CD4-positive, CD25-positive, alpha-beta regulatory T cell (primary cell): Measurements from ENCODE around the gene MEGF11. TPM values are rescaled to one million over a fixed set of nuclear protein-coding genes. Genes with fewer than 3 reads are reported as not detected.

ENCODE experiments used
- ATAC-seq, 2 donors: fragments of 150-1000 bp; cut with Tn5 transposase; one replicate each; pipeline ENCODE4 v1.10.0; 2021; ENCODE audit warnings: low read depth in 2 of 2, moderate number of reproducible peaks in 2 of 2, moderate library complexity in 1 of 2
- DNase-seq, 3 donors: peaks; one replicate each; pipeline versions ENCODE4 v3.0.0 to v3.0.0-alpha.2; 2012 to 2022; ENCODE audit warnings: mixed read lengths in 1 of 3
- H3K27ac ChIP-seq: one replicate; pipeline ENCODE4 v1.7.0; 2013; ENCODE audit warnings: mild to moderate bottlenecking, low read length; ENCODE audit not compliant: insufficient read depth, poor library complexity, severe bottlenecking
- H3K27me3 ChIP-seq: one replicate; pipeline ENCODE4 v1.7.0; 2013; ENCODE audit warnings: low read length; ENCODE audit not compliant: control insufficient read depth, insufficient read depth
- H3K36me3 ChIP-seq: one replicate; pipeline ENCODE4 v1.7.0; 2013; ENCODE audit warnings: mild to moderate bottlenecking, low read length, moderate library complexity; ENCODE audit not compliant: control insufficient read depth, insufficient read depth
- H3K4me1 ChIP-seq: 2 replicates; pipeline ENCODE4 v1.7.0; 2013; ENCODE audit warnings: mild to moderate bottlenecking, low read length; ENCODE audit not compliant: insufficient read depth, control insufficient read depth, poor library complexity, severe bottlenecking
- H3K4me3 ChIP-seq: one replicate; pipeline ENCODE4 v1.7.0; 2013; ENCODE audit warnings: low read depth, mild to moderate bottlenecking, low read length, moderate library complexity
- H3K9me3 ChIP-seq, 2 experiments: 1 replicate in 1 of 2; 2 replicates in 1 of 2; pipeline ENCODE4 v1.7.0; 2013; ENCODE audit warnings: low read length in 2 of 2, mild to moderate bottlenecking in 1 of 2, moderate library complexity in 1 of 2; ENCODE audit not compliant: control insufficient read depth in 2 of 2
- H3K27ac Mint-ChIP-seq, 3 donors: one replicate each; pipeline ENCODE4 v1.8.0; 2020 to 2022; ENCODE audit warnings: mild to moderate bottlenecking in 3 of 3, mixed read lengths in 3 of 3, moderate library complexity in 2 of 3
- H3K27me3 Mint-ChIP-seq: one replicate; pipeline ENCODE4 v1.8.0; 2022; ENCODE audit warnings: mild to moderate bottlenecking, mixed read lengths
- H3K36me3 Mint-ChIP-seq: one replicate; pipeline ENCODE4 v1.8.0; 2020; ENCODE audit warnings: mixed read lengths
- H3K4me1 Mint-ChIP-seq, 4 donors: one replicate each; pipeline ENCODE4 v1.8.0; 2020 to 2022; ENCODE audit warnings: mixed read lengths in 4 of 4, mild to moderate bottlenecking in 1 of 4
- H3K4me3 Mint-ChIP-seq, 4 donors: one replicate each; pipeline ENCODE4 v1.8.0; 2020 to 2022; ENCODE audit warnings: mild to moderate bottlenecking in 4 of 4, mixed read lengths in 4 of 4, moderate library complexity in 3 of 4
- H3K9me3 Mint-ChIP-seq, 7 donors: one replicate each; pipeline ENCODE4 v1.8.0; 2020 to 2022; ENCODE audit warnings: mixed read lengths in 7 of 7, mild to moderate bottlenecking in 3 of 7, moderate library complexity in 2 of 7
- polyA plus RNA-seq, 4 donors: library from polyadenylated mRNA; unstranded; fragments of 300-500 nt; fragmentation: Illumina TruSeq; gene quantifications; one replicate each; pipeline ENCODE4 v1.2.3, GENCODE V29; 2021
- total RNA-seq: library from RNA; stranded (reverse); gene quantifications from one replicate; pipeline ENCODE4 v1.2.3, GENCODE V29; 2022

Gene MEGF11
- total and polyA plus RNA-seq, 5 donors from 2014 or later: 0.02 to 0.29 (median 0.21) TPM; not detected in 2

GRCh38 chr15:65901336-65901735 lies 352.2 kb downstream of the MEGF11 start:
- Mint-ChIP-seq H3K27me3 (no peaks in the 10 kb centered on the region), H3K27ac (no peak overlapping the region), H3K36me3 (peaks cover 47% of the 10 kb centered on the region), H3K9me3 (peaks cover 0 to 3% (median 0%) of the 10 kb centered on the region in 7 donors), H3K4me3 (no peak overlapping the region), H3K4me1 (peaks cover 4 to 16% (median 9%) of the 10 kb centered on the region in 4 donors)
- ATAC-seq (no peak), DNase-seq (no peak)
- Histone ChIP-seq H3K4me3 (no peak overlapping the region), H3K9me3 (no peaks in the 10 kb centered on the region), H3K36me3 (peaks cover 37% of the 10 kb centered on the region), H3K27me3 (no peaks in the 10 kb centered on the region), H3K4me1 (no peaks in the 10 kb centered on the region), H3K27ac (no peak overlapping the region)

DNA sequence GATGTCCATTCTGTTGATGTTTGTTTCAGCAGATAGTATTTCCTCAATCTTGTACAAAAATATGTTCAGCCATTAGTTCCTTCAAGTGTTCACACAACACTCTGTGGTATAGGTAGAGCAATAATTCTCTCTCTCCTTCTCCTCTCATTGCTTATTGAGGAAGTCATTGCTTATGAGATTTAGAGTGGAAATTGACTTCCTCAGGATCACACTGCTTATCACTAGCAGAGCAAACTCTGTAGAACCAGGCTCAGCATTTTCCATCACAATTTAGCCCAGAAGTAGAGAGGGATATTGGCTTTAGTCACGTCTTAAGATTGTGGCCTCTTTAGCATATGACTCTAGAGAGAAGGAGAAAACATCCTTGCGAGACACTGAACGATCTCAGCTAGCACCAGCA lies 353.1 kb downstream of the MEGF11 start:
- no peak overlapping the region for H3K27ac Mint-ChIP-seq
- Histone ChIP-seq H3K36me3 (peaks cover 33% of the 10 kb centered on the region), H3K4me3 (no peak overlapping the region), H3K27me3 (no peaks in the 10 kb centered on the region), H3K27ac (no peak overlapping the region), H3K4me1 (no peaks in the 10 kb centered on the region), H3K9me3 (no peaks in the 10 kb centered on the region)
- no peaks in the 10 kb centered on the region for H3K9me3 Mint-ChIP-seq
- H3K4me1 Mint-ChIP-seq: peaks cover 4 to 19% (median 10%) of the 10 kb centered on the region in 4 donors
- DNase-seq (no peak), ATAC-seq (no peak)
- no peaks in the 10 kb centered on the region for H3K27me3 Mint-ChIP-seq
- peaks cover 47% of the 10 kb centered on the region for H3K36me3 Mint-ChIP-seq
- no peak overlapping the region for H3K4me3 Mint-ChIP-seq

DNA sequence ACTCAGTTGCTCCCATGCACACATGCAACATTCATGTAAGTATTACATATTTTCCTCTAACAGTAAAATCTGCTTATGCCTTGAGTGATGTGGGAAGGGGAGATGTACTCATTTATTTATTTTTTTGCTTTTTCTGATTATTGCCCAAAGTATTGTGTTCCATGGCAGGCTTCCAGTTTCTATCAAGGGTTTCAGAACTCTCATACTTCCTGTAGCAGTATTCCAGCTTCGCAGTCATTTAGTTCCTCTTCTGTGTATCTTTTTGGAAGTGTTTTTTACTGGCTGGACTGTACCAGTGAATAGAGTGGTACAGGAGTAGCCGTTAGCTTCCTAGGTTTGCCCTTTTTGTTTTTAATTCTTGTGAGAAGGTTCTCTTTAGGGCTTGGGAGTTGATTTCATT lies 357.3 kb downstream of the MEGF11 start:
- Histone ChIP-seq H3K4me3 (no peak overlapping the region), H3K9me3 (no peaks in the 10 kb centered on the region), H3K4me1 (no peaks in the 10 kb centered on the region), H3K36me3 (peaks cover 30% of the 10 kb centered on the region), H3K27ac (no peak overlapping the region), H3K27me3 (no peaks in the 10 kb centered on the region)
- H3K9me3 Mint-ChIP-seq: no peaks in the 10 kb centered on the region
- no peak overlapping the region for H3K4me3 Mint-ChIP-seq
- ATAC-seq (no peak), DNase-seq (no peak)
- H3K36me3 Mint-ChIP-seq: peaks cover 33% of the 10 kb centered on the region
- H3K4me1 Mint-ChIP-seq: peaks cover 8 to 20% (median 16%) of the 10 kb centered on the region in 4 donors
- H3K27ac Mint-ChIP-seq: no peak overlapping the region
- H3K27me3 Mint-ChIP-seq: no peaks in the 10 kb centered on the region

GRCh38 chr15:65893060-65893459 lies 360.5 kb downstream of the MEGF11 start:
- no peak overlapping the region for H3K27ac ChIP-seq
- no peaks in the 10 kb centered on the region for H3K27me3 ChIP-seq
- H3K9me3 Mint-ChIP-seq: no peaks in the 10 kb centered on the region
- no peak overlapping the region for H3K27ac Mint-ChIP-seq
- H3K4me3 Mint-ChIP-seq: no peak overlapping the region
- H3K4me1 Mint-ChIP-seq: peaks cover 28 to 43% (median 34%) of the 10 kb centered on the region in 4 donors
- ATAC-seq: no peak
- H3K36me3 Mint-ChIP-seq: peaks cover 34% of the 10 kb centered on the region
- peaks cover 8% of the 10 kb centered on the region for H3K4me1 ChIP-seq
- no peak for DNase-seq
- H3K4me3 ChIP-seq: no peak overlapping the region
- H3K9me3 ChIP-seq: no peaks in the 10 kb centered on the region
- no peaks in the 10 kb centered on the region for H3K27me3 Mint-ChIP-seq
- peaks cover 35% of the 10 kb centered on the region for H3K36me3 ChIP-seq

DNA sequence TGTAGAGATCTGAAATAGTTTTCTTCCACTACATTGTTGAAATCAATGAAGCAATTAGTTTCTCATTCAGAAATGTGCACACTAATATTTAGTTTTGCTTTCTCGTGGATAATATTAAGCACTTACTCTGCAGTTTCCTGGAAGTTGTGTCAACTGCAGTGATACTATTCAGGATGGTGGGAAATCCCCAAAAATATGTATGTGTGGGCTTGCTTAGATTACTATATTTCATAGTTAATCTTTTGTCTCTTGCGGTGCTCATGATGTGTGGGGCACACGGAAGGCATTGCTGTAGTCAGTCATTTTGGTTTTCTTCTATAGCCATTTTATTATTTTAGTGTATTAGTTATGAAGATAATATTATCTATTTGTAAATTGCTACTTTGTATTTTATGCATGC lies 364.6 kb downstream of the MEGF11 start:
- Histone ChIP-seq H3K36me3 (peaks cover 52% of the 10 kb centered on the region), H3K4me3 (no peak overlapping the region), H3K9me3 (no peaks in the 10 kb centered on the region), H3K27me3 (no peaks in the 10 kb centered on the region), H3K4me1 (peaks cover 18% of the 10 kb centered on the region), H3K27ac (peak overlapping the region; percentile 15)
- Mint-ChIP-seq H3K4me3 (peak overlapping the region in 2 of 4 donors; percentile 4 to 8), H3K36me3 (peaks cover 49% of the 10 kb centered on the region), H3K9me3 (no peaks in the 10 kb centered on the region), H3K4me1 (peaks cover 44 to 73% (median 65%) of the 10 kb centered on the region in 4 donors), H3K27me3 (no peaks in the 10 kb centered on the region), H3K27ac (peak overlapping the region in 2 of 3 donors; percentile 12 to 90)
- ATAC-seq (no peak), DNase-seq (peak in 1 of 3 donors; percentile 44)

- Histone ChIP-seq H3K27me3 (no peaks in the 10 kb centered on the region), H3K9me3 (no peaks in the 10 kb centered on the region), H3K36me3 (peaks cover 55% of the 10 kb centered on the region), H3K4me3 (peak overlapping the region; percentile 34), H3K27ac (peak overlapping the region; percentile 42), H3K4me1 (peaks cover 18% of the 10 kb centered on the region)
- Mint-ChIP-seq H3K27ac (peak overlapping the region; percentile 38 to 90 (median 89)), H3K27me3 (no peaks in the 10 kb centered on the region), H3K4me3 (peak overlapping the region in 2 of 4 donors; percentile 47 to 70), H3K9me3 (no peaks in the 10 kb centered on the region), H3K36me3 (peaks cover 51% of the 10 kb centered on the region), H3K4me1 (peaks cover 51 to 78% (median 73%) of the 10 kb centered on the region in 4 donors)
- ATAC-seq: peak; percentile 87 to 89
- DNase-seq: peak in 2 of 3 donors; percentile 36 to 91
These were observed 366.0 kb downstream of the MEGF11 start for GRCh38 chr15:65887565-65887964.

GRCh38 chr15:65885668-65886218 lies 367.8 kb downstream of the MEGF11 start:
- H3K4me3 ChIP-seq: no peak overlapping the region
- DNase-seq (no peak), ATAC-seq (no peak)
- H3K4me1 ChIP-seq: peaks cover 18% of the 10 kb centered on the region
- no peaks in the 10 kb centered on the region for H3K27me3 ChIP-seq
- Mint-ChIP-seq H3K36me3 (peaks cover 56% of the 10 kb centered on the region), H3K27ac (peak overlapping the region in 2 of 3 donors; percentile 79 to 90), H3K4me3 (no peak overlapping the region), H3K27me3 (no peaks in the 10 kb centered on the region), H3K9me3 (no peaks in the 10 kb centered on the region), H3K4me1 (peaks cover 55 to 78% (median 78%) of the 10 kb centered on the region in 4 donors)
- H3K36me3 ChIP-seq: peaks cover 60% of the 10 kb centered on the region
- H3K9me3 ChIP-seq: no peaks in the 10 kb centered on the region
- no peak overlapping the region for H3K27ac ChIP-seq

DNA sequence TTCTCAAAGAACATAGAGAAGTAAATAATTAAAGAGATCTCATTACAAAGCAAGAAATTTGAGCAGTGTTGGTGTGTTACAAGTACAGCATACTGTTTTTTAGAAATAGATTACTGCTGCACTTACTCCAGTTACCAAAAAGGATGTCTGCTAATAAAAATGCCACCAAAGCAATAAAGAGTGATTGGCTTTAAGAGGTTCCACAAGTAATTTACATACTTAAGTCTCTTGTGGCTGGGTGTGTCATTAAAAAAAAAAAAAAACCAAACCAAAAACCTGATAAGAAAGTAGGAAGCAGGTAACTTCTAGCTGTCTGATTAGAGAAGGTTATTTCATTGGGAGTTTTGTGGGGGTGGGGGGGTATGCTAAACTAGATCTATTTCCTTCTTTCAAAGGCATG lies 369.0 kb downstream of the MEGF11 start:
- Histone ChIP-seq H3K4me1 (peaks cover 18% of the 10 kb centered on the region), H3K27me3 (no peaks in the 10 kb centered on the region), H3K9me3 (no peaks in the 10 kb centered on the region), H3K4me3 (no peak overlapping the region), H3K27ac (peak overlapping the region; percentile 28), H3K36me3 (peaks cover 66% of the 10 kb centered on the region)
- Mint-ChIP-seq H3K36me3 (peaks cover 56% of the 10 kb centered on the region), H3K27me3 (no peaks in the 10 kb centered on the region), H3K9me3 (no peaks in the 10 kb centered on the region), H3K4me1 (peaks cover 49 to 76% (median 76%) of the 10 kb centered on the region in 4 donors), H3K4me3 (peak overlapping the region in 1 of 4 donors; percentile 20), H3K27ac (peak overlapping the region in 2 of 3 donors; percentile 38 to 64)
- DNase-seq: peak in 1 of 3 donors; percentile 66
- ATAC-seq: no peak
